ENCODE data around the gene LMOD1.

Gene LMOD1

GRCh38 chr1:201955009-201955728, 8.8 kb upstream of the LMOD1 start, which contains the start of gene TIMM17A:
TSS of gene TIMM17A (plus strand) at chr1:201955503. CDS start at chr1:201955527, 24 bp downstream.
- no peak for TF ChIP-seq CTCF (IDR thresholded peaks at IDR 0.05)
- Mint-ChIP-seq H3K36me3 (ENCODE audit: low read depth) (peaks cover 22% of the 10 kb centered on the region), H3K9me3 (no peaks in the 10 kb centered on the region), H3K27ac (peak within 1 kb of the TSS; percentile 97), H3K4me3 (peak within 1 kb of the TSS; percentile 97), H3K4me1 (peaks cover 28% of the 10 kb centered on the region), H3K27me3 (ENCODE audit: low read depth, poor library complexity) (peaks cover 6% of the 10 kb centered on the region)
- DNase-seq = peak; percentile 93

GRCh38 chr1:201954263-201955008, 8.1 kb upstream of the LMOD1 start:
- Mint-ChIP-seq H3K4me3 (peak overlapping the region; percentile 97), H3K36me3 (ENCODE audit: low read depth) (peaks cover 21% of the 10 kb centered on the region), H3K27me3 (ENCODE audit: low read depth, poor library complexity) (peaks cover 6% of the 10 kb centered on the region), H3K4me1 (peaks cover 35% of the 10 kb centered on the region), H3K27ac (peak overlapping the region; percentile 97), H3K9me3 (no peaks in the 10 kb centered on the region)
- no peak for DNase-seq
- TF ChIP-seq CTCF (IDR thresholded peaks at IDR 0.05) = no peak

- TF ChIP-seq CTCF (IDR thresholded peaks at IDR 0.05) = no peak
- no peak for DNase-seq
- H3K4me1 Mint-ChIP-seq = peaks cover 60% of the 10 kb centered on the region
- no peaks in the 10 kb centered on the region for H3K36me3 Mint-ChIP-seq (ENCODE audit: low read depth)
- peaks cover 28% of the 10 kb centered on the region for H3K27me3 Mint-ChIP-seq (ENCODE audit: low read depth, poor library complexity)
- H3K27ac Mint-ChIP-seq = no peak overlapping the region
- no peak overlapping the region for H3K4me3 Mint-ChIP-seq
- no peaks in the 10 kb centered on the region for H3K9me3 Mint-ChIP-seq
Observed at GRCh38 chr1:201949491-201949890, 3.1 kb upstream of the LMOD1 start.

- peaks cover 76% of the 10 kb centered on the region for H3K4me1 Mint-ChIP-seq
- H3K36me3 Mint-ChIP-seq (ENCODE audit: low read depth) = no peaks in the 10 kb centered on the region
- DNase-seq = no peak
- peak overlapping the region; percentile 88 for H3K4me3 Mint-ChIP-seq
- TF ChIP-seq CTCF (IDR thresholded peaks at IDR 0.05) = no peak
- peaks cover 24% of the 10 kb centered on the region for H3K27me3 Mint-ChIP-seq (ENCODE audit: low read depth, poor library complexity)
- no peaks in the 10 kb centered on the region for H3K9me3 Mint-ChIP-seq
- H3K27ac Mint-ChIP-seq = peak overlapping the region; percentile 79
Observed at GRCh38 chr1:201947697-201948008, 1.3 kb upstream of the LMOD1 start.

GRCh38 chr1:201945863-201946223, 505 bp downstream of the LMOD1 start:
- Mint-ChIP-seq H3K36me3 (ENCODE audit: low read depth) (no peaks in the 10 kb centered on the region), H3K4me1 (peaks cover 91% of the 10 kb centered on the region), H3K9me3 (no peaks in the 10 kb centered on the region), H3K27ac (no peak overlapping the region), H3K27me3 (ENCODE audit: low read depth, poor library complexity) (peaks cover 21% of the 10 kb centered on the region), H3K4me3 (peak overlapping the region; percentile 88)
- DNase-seq = no peak
- no peak for TF ChIP-seq CTCF (IDR thresholded peaks at IDR 0.05)
